ENCODE measurements around the gene PHLDB3. TPM values are rescaled to one million over a fixed set of nuclear protein-coding genes. Genes with fewer than 3 reads are reported as not detected.

The PHLDB3 gene
- total RNA-seq, 3 donors from 2014 or later, result 7.5 to 19.5 (median 15.1) TPM

GRCh38 chr19:43488179-43488578, 16.4 kb downstream of the PHLDB3 start:
- DNase-seq (ENCODE audit: low spot score in 2 of 2), result no peak
- TF ChIP-seq CTCF (IDR thresholded peaks at IDR 0.05), result no peak
- no peak for TF ChIP-seq POLR2A (IDR thresholded peaks at IDR 0.05)
- no peak for TF ChIP-seq POLR2AphosphoS5 (IDR thresholded peaks at IDR 0.05)
- Histone ChIP-seq H3K27me3 (no peaks in the 10 kb centered on the region), H3K4me1 (no peaks in the 10 kb centered on the region), H3K36me3 (no peaks in the 10 kb centered on the region), H3K9me3 (no peaks in the 10 kb centered on the region), H3K4me3 (no peak overlapping the region), H3K27ac (no peak overlapping the region)
- intact Hi-C loops (cut with DNase I; ENCODE audit: low total_unique reads), result no loop called here

- intact Hi-C loops (cut with DNase I; ENCODE audit: low total_unique reads), result no loop called here
- H3K4me1 ChIP-seq, result no peaks in the 10 kb centered on the region
- H3K27me3 ChIP-seq, result no peaks in the 10 kb centered on the region
- H3K36me3 ChIP-seq, result no peaks in the 10 kb centered on the region
- no peak overlapping the region for H3K4me3 ChIP-seq
- no peaks in the 10 kb centered on the region for H3K9me3 ChIP-seq
- no peak for DNase-seq (ENCODE audit: low spot score in 2 of 2)
- no peak for TF ChIP-seq POLR2A (IDR thresholded peaks at IDR 0.05)
- TF ChIP-seq POLR2AphosphoS5 (IDR thresholded peaks at IDR 0.05), result no peak
- TF ChIP-seq CTCF (IDR thresholded peaks at IDR 0.05), result no peak
- H3K27ac ChIP-seq, result no peak overlapping the region
These were observed 18.1 kb downstream of the PHLDB3 start for GRCh38 chr19:43486412-43486811.

- intact Hi-C loops (cut with DNase I; ENCODE audit: low total_unique reads), result no loop called here
- no peaks in the 10 kb centered on the region for H3K36me3 ChIP-seq
- H3K4me3 ChIP-seq, result no peak overlapping the region
- DNase-seq (ENCODE audit: low spot score in 2 of 2), result no peak
- no peak for TF ChIP-seq CTCF (IDR thresholded peaks at IDR 0.05)
- TF ChIP-seq POLR2AphosphoS5 (IDR thresholded peaks at IDR 0.05), result no peak
- no peak for TF ChIP-seq POLR2A (IDR thresholded peaks at IDR 0.05)
- H3K27me3 ChIP-seq, result no peaks in the 10 kb centered on the region
- H3K4me1 ChIP-seq, result no peaks in the 10 kb centered on the region
- no peaks in the 10 kb centered on the region for H3K9me3 ChIP-seq
- H3K27ac ChIP-seq, result no peak overlapping the region
These were observed 18.6 kb downstream of the PHLDB3 start for GRCh38 chr19:43485951-43486350.

GRCh38 chr19:43483281-43483680, 21.3 kb downstream of the PHLDB3 start:
- DNase-seq (ENCODE audit: low spot score in 2 of 2), result no peak
- intact Hi-C loops (cut with DNase I; ENCODE audit: low total_unique reads), result no loop called here

GRCh38 chr19:43482193-43482592, 22.4 kb downstream of the PHLDB3 start:
- no peak for TF ChIP-seq POLR2AphosphoS5 (IDR thresholded peaks at IDR 0.05)
- no peak for TF ChIP-seq POLR2A (IDR thresholded peaks at IDR 0.05)
- TF ChIP-seq CTCF (IDR thresholded peaks at IDR 0.05), result no peak
- no peaks in the 10 kb centered on the region for H3K4me1 ChIP-seq
- H3K27me3 ChIP-seq, result no peaks in the 10 kb centered on the region
- H3K27ac ChIP-seq, result no peak overlapping the region
- no peak overlapping the region for H3K4me3 ChIP-seq
- H3K9me3 ChIP-seq, result no peaks in the 10 kb centered on the region
- intact Hi-C loops (cut with DNase I; ENCODE audit: low total_unique reads), result no loop called here
- no peak for DNase-seq (ENCODE audit: low spot score in 2 of 2)
- no peaks in the 10 kb centered on the region for H3K36me3 ChIP-seq

More at GRCh38 chr19:43483281-43483680, 21.3 kb downstream of the PHLDB3 start:
- Histone ChIP-seq H3K4me1 (no peaks in the 10 kb centered on the region), H3K36me3 (no peaks in the 10 kb centered on the region), H3K27ac (no peak overlapping the region), H3K27me3 (no peaks in the 10 kb centered on the region), H3K9me3 (no peaks in the 10 kb centered on the region), H3K4me3 (no peak overlapping the region)
- no peak for TF ChIP-seq CTCF (IDR thresholded peaks at IDR 0.05)
- TF ChIP-seq POLR2A (IDR thresholded peaks at IDR 0.05), result no peak
- no peak for TF ChIP-seq POLR2AphosphoS5 (IDR thresholded peaks at IDR 0.05)

Measured in breast epithelium (tissue), 4 donors.